GM18517 (cell line): ENCODE measurements around the gene THAP4.

Experiments
- ATAC-seq: cut with Tn5 transposase; IDR thresholded peaks from one replicate; pipeline ENCODE4 v1.9.1; 2021; ENCODE audit warnings: mild to moderate bottlenecking, moderate library complexity; ENCODE audit not compliant: unreplicated experiment

THAP4 gene, protein sequence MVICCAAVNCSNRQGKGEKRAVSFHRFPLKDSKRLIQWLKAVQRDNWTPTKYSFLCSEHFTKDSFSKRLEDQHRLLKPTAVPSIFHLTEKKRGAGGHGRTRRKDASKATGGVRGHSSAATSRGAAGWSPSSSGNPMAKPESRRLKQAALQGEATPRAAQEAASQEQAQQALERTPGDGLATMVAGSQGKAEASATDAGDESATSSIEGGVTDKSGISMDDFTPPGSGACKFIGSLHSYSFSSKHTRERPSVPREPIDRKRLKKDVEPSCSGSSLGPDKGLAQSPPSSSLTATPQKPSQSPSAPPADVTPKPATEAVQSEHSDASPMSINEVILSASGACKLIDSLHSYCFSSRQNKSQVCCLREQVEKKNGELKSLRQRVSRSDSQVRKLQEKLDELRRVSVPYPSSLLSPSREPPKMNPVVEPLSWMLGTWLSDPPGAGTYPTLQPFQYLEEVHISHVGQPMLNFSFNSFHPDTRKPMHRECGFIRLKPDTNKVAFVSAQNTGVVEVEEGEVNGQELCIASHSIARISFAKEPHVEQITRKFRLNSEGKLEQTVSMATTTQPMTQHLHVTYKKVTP

DNA sequence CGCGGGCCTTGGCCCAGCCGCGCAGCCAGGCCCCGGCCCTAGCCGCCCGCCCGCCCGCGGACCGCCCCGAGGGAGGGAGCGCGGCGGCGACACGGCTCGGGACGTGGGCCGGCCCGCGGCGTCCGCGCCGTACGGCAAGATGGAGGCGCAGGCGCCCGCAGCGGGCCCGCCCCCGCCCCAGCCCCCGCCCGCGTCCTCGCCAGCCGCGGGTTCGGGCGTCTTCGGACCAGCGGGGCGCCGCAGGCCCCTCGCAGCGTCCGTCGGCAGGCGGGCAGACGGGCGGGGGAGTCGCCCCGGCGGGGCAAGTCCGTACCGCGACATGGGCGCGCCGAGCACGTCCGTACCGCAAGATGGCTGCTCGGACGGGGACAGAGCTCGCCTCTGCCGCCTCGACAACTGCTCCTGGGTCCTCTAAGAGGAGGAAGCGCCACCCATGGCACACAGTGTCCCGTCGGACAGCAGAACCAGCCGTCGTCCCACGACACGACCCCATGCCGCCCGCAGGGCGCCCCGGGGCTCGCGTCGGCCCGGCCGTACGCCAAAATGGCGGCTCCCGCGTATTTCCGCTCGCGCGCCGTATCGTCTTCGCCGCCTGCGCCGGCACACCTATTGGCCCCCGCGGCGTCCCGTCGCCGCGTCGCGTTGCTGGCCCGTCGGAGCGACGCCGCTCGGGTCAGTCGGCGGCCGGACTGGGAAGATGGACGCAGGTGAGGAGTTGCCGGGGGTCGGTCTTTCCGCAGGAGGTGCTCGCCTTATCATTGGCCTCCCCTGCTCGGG is at the start of gene THAP4, which contains the start of gene ATG4B:
Gene THAP4 (minus strand): TSS at position 141 of the 777 bp plus-strand sequence. CDS start 141 bp downstream, outside the sequence.
Gene ATG4B (plus strand): TSS at position 676 of the 777 bp plus-strand sequence. CDS start 22 bp downstream, at position 698.
- ATAC-seq = peak; percentile 68

DNA sequence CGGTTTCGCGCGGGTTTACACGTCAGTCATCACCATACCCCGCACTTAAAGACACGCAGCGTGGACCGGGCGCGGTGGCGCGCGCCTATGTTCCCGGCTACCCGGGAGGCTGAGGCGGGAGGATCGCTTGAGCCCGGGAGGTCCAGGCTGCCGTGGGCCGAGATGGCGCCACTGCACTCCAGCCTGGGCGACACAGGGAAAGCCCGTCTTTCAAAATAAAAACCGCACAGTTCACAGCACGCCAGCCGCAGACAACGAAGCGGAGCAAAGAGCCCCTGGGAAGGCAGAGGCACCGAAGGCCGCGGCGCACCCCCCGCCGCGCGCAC is 49.3 kb upstream of the THAP4 start:
- ATAC-seq = no peak

DNA sequence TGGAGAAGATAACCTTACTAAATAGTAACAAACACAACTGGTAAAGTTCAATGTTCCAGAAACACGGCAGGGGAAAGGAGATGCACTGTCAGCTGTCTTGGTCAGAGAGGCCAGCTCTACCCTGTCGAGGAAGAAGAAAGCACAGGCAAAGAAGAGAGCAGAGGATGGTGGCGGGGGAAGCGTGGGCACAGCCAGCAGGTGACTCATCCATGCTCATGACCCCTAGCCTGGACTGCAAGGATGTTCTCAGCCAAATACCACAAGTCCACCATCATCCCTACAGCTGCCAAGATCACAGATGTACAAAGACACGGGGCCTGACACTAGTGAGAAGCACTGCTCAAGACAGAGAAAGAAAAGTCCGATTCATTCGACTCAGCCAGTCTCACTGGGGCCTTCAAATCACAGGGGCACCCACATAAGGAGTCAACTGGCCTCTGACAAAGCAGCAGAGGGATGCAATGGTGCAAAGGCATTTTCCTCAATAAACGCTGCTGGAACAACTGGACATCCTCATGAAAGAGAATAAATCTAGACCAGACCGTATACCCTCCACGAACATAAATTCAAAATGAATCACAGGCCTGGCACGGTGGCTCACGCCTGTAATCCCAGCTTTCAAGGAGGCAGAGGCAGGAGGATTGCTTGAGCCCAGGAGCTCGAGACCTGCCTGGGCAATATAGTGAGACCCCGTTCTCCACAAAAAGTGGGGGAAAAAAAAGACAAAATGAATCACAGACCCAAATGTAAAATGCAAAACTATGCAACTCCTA is 44.1 kb upstream of the THAP4 start:
- ATAC-seq = no peak

DNA sequence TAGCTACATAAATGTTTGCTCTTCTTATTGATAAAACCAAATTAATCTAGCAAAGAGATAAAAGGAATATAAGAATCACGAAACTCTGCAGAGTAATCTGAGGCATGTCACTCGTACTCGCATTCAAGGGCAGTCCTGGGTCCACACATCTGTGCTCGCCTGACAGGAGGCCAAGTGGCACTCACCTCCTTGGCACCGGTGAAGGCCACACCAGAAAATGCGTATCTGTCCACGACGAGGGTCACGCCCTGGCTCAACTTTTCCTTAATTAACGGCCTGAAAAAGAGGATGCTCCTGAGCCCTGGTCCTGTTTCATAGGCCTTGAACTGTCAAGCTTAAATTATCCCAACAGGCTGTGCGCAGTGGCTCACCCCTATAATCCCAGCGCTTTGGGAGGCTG is 43.1 kb upstream of the THAP4 start:
- no peak for ATAC-seq

DNA sequence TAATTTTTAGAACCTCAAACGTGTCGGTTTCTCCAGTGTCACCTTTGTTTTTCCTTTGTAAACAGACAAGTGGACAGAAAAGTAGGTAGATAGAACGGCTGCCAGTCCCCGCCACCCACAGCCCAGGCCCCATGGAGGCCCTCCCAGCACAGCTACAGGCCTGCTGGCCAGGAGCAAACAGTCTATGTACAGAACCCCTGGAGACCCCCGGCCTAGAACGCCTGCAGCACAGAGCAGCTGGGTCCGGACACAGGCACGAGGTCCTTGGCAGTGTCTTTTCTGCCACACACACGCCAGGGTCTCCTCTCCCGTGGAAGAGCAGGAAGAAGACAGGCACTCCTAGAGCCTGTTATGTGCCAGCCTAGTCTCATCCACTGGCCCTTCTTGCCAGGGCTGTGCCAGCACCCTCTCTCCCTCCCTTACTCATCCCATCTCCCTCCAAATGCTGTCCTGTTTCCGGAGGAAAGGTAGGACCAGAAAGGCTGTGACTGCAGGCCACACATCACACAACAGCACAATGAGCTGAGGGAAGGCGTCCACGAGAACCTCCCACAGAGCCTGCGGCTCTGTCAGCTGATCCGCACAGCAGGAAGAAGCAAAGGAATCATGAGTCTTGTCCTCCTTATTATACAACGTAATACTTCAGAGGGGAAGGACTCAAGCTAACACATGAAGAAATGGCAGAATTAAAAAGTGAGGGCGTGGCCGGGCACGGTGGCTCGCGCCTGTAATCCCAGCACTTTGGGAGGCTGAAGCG is 42.0 kb upstream of the THAP4 start:
- ATAC-seq = no peak

DNA sequence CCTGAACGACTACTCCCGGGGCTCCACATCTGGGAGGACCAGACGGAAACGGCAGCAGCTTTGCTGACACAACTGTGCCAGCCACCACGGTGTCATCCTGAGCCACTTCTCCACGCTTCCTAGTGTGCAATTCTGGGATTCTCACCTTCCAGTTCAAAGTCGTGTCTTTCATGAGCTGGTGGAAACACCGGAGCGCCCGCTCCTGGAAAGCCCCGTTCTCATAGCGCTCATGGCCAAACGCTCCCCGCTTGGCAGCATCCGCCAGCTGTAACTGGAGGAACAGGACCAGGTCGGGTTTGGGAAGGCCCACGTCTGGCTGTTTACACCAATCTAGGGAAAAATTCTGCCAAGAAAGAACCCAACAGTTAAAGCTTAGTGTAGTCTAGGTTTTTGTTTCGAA is 41.3 kb upstream of the THAP4 start:
- no peak for ATAC-seq

DNA sequence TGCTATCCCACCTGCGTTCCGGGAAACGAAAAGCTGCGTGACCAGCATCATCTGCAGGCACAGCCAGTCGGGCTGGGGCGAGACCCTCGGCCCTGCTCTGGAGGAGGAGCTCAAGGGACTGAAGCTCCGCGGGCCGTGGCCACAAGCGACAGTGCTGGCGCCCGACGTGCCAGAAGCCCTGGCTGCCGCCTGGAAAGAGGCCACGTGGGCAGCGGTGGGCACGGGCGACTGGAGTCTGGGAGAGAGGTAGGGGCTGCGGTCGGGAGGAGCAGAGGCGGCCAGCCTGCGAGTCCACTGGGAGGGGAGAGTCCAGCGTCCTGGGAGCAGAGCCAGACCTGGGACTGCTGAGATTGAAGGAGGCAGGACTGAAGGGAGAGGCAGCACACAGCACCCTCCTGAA is 40.4 kb upstream of the THAP4 start:
- no peak for ATAC-seq

DNA sequence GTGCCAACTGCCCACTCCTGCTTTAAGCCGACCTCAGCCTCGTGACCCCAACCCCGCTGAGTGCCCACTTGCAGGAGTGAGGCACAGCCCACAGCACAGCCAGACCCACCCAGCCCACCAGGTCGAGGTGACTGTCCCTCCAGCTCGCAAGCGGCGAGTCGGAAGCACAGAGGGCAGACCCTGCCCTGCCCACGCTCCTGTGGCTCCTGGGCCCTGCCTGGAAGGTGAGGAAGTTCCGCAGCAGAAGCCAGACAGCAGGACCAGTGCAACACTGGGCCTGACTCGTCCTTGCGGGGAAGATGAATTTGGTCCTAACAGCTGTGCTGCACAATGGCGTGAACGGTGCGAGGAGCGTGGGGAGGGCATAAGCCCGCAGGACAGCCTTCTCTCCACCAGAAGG is 39.7 kb upstream of the THAP4 start:
- no peak for ATAC-seq

DNA sequence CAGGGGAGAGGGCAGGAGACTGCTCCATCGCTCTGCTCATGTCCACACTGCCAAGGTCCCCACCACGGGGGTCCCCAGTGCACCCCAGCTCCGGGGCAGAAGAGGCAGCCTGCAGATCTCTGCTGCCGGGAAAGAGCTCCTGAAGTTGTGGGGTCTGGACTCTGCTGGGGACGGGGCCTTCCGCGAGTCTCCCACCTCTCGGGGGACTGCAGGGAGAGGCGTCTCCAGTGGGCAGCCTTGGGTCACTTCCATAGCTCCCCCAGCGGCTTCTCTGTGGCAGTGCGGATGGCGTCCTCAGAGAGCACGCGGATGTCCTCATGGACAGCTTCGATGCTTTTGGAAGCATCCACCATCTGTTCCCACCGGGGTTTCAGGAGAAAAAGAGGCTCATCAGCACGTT is 38.9 kb upstream of the THAP4 start:
- ATAC-seq = no peak

DNA sequence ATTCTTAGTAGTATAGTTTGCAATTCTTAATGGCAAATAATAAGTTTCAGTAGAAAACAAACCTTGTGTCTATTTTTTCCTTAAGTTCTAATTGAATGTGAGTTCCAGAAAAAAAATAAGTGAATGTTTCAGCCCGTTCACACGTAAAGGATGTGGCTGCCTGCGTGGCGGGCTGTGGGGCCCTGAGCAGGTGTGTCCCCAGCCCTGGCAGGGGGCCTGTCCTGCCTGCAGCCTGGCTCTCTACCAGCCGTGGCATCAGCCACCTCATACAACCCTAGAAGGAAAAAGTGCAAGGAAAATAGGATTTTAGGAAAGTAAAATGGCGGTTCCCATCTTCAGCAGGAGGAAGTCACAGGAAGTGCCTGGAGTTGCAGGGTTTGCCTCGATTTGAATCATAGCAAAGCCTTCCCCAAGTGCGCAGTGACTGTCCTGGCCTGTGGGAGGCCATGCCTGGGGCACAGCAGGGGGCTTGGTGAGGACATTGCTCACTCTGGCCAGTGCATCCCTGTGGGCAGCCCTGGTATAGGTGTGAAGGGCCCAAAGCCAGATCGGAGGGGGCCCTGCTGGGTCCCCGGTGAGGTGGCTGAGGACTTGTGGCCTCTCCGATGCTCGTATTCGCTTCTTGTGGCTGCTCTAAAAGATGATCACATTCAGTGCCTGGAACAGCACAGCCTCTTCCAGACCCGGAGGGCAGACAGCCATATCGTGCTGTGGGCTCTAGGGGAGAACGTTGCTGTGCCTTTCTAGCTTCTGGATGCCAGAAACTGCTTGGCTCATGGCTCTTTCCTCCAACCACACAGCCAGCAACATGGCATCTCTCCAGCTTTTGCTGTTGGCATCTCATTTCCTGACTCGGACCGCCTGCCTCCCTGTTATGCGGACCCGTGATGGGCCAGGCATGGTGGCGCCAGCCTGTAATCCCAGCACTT is 37.1 kb upstream of the THAP4 start:
- no peak for ATAC-seq

DNA sequence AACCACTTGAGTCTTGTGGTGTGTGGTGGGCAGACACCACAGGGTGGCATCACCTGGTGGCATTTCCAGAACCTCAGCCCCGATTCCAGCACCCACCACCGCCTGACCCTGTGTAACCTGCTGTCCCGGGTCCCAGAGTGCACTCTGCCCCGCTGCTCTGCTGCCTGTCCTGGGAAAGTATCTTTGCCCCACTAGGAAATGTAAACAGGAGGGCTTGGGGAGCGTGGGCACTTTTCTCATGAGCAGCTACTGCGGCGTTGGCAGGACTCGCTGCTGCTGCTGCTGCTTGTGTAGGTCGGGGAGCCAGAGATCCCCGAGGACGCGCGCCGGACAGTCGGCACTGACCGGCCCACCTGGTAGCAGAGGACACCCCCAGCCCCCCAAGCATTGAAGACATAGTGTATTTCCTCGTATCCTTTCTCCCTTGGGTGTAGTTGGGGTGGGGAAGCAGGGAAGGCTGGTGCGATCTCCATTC is 36.3 kb upstream of the THAP4 start:
- no peak for ATAC-seq

DNA sequence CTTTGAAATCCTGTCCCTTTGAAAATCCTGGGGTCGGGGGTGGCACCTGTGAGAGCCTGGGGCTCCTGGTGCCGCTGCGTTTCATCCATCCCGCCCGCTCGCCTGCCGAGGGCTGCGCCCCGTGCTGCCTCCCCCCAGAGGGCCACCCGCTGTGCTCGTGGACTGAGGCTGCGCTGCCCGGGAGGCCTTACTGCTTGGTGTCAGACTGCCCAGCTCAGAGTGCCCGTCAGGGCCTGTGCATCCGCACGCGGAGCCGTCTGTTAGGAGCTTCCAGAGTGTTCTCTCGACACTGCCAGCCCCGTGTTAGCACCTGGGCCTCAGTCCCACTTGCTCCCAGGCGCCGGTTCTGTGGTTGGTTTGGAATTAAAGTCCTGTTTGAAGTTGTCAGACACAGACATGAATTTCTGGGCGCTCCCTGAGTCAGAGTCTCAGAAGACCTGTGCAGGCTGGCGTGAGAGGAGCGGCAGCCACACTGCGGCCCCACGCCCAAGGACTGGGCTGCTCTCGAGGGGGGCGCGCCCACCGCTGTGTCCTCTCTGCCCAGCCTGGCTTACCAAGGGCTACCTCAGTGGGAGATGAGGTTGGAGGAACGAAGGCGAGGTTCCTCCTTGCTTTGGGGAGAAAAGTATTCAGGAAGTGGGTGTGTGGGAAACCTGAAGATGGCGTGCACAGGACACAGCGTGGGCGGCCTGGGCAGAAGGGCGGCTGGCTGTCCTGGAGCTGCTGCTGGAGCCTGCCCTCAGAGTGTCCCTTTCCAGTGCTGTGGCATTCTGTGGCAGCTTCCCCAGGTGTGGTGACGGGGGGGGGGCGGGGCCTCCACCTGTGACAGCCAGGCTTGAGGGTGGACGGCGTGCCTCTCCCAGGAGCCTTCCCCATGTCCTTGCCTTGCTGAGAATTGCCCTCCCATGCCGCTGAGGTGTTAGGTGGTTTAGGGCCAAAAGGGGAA is 35.6 kb upstream of the THAP4 start:
- ATAC-seq = no peak

DNA sequence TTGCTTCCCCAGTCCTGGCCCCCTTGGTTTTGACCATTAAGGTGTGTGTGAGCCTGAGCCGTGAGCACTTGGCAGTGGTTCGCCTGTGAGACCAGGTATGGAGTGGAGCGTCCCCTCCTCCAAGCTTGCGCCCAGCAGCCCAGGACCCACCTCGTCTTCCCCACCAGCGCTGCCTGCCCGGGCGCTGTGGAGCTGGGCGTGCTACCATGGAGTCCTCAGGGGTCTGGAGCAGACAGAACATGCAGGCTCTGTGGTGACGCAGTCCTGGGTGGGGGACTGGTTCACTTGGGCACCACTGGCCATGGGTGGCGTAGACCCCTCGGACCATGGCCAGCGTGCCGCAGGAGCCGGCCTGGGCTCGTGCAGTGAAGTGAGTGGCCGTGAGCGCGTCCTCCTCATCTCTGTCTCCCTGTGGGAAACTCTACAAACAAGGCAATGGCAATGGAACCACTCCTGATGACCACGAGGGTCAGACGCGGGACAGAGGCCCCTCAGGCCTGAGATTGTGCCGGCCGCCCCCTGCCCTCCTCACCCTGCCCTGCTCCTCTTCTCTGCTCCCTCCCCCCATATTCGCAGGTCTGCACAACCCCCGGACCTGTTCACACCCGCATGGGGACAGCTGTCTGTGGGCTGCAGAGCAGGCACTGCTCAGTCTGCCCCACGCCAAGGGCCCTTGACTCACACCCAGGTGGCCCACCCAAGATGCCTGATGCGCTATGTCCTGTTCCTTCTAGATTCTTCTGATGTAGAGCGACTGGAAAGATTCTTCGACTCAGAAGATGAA is 34.7 kb upstream of the THAP4 start:
- no peak for ATAC-seq

DNA sequence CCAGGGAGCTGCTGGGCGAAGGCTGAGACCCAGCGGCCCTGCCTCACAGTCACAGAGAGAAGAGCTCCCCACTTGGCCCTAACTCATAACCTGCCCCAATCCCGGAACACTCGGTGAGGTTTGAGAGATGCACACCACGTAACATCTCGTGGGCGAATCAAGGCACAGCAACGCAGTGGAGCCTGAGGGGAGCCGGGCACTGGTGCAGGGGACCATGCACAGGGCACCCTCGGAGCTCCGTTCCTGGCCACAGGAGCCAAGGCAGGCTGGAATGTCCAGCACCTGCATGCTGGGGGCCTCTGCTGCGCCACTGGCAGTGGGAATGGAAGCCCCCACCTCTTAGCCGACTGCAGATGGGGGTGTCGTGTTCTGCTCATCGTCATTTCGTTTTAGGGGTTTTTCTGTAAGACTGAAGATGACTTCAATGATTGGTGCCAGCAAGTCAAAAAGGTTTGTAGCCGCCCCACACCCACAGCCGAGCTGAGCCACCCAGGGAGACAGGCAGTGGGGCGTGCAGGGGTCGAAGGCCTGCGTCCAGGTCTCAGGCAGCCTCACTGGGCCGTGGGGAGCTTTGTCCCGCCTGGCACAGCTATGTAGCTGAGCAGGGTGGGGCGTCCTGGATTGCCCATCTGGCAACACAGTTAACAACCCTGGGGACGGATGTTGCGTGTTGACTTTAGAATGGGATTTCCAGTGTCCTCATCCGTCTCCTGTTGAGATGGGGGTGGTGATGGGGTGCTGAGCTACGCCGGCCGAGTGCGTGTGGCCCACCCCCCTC is 33.6 kb upstream of the THAP4 start:
- no peak for ATAC-seq

DNA sequence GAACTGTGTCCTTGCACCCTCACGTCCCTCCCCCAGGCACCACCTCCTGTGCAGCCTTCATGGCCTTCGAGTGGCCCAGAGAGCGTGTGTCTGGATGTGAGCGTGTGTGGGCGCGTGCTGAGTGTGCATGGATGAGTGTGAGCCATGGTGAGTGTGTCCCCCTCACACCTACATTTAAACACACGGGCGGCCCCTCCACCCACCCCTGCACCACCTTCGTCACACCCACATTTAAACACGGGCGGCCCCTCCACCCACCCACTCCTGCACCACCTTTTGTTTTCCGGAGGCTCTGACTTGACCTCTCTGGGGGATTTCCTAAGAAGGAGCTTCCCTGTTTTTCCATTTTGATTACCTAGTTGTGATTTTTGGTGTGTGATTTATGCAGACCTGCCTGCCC is 31.9 kb upstream of the THAP4 start:
- ATAC-seq = no peak

DNA sequence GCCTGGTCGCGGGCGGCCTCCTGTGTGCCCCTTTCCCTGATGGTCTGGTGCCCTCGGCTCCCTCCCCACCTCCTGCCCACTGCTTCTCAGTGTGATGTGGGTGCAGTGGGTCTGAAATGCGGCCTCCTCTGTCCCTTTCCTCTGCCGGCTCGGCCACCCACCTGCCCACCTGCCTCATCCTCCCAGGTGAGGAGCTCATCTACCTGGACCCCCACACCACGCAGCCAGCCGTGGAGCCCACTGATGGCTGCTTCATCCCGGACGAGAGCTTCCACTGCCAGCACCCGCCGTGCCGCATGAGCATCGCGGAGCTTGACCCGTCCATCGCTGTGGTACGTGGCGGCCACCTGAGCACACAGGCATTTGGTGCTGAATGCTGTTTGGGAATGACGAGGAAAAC is 31.4 kb upstream of the THAP4 start:
- no peak for ATAC-seq
